ENCODE results near the gene SH2D2A.

Gene SH2D2A

GRCh38 chr1:156839426-156840109 is 22.9 kb upstream of the SH2D2A start:
- no peak for TF ChIP-seq CTCF (IDR thresholded peaks at IDR 0.05; ENCODE audit: control insufficient read depth, insufficient read depth, low read depth, low read length, missing control alignments)
- DNase-seq (ENCODE audit: low read depth): no peak
- H3K4me3 ChIP-seq (ENCODE audit: control insufficient read depth, low read depth, low read length): no peak overlapping the region

GRCh38 chr1:156838972-156839371 is 22.3 kb upstream of the SH2D2A start:
- DNase-seq (ENCODE audit: low read depth): no peak
- TF ChIP-seq CTCF (IDR thresholded peaks at IDR 0.05; ENCODE audit: control insufficient read depth, insufficient read depth, low read depth, low read length, missing control alignments): peak; percentile 91
- no peak overlapping the region for H3K4me3 ChIP-seq (ENCODE audit: control insufficient read depth, low read depth, low read length)

- no peak overlapping the region for H3K4me3 ChIP-seq (ENCODE audit: control insufficient read depth, low read depth, low read length)
- TF ChIP-seq CTCF (IDR thresholded peaks at IDR 0.05; ENCODE audit: control insufficient read depth, insufficient read depth, low read depth, low read length, missing control alignments): no peak
- DNase-seq (ENCODE audit: low read depth): no peak
Observed at GRCh38 chr1:156836892-156837291, 20.2 kb upstream of the SH2D2A start.

GRCh38 chr1:156836041-156836654 is 19.5 kb upstream of the SH2D2A start:
- TF ChIP-seq CTCF (IDR thresholded peaks at IDR 0.05; ENCODE audit: control insufficient read depth, insufficient read depth, low read depth, low read length, missing control alignments): no peak
- DNase-seq (ENCODE audit: low read depth): no peak
- no peak overlapping the region for H3K4me3 ChIP-seq (ENCODE audit: control insufficient read depth, low read depth, low read length)

- no peak for DNase-seq (ENCODE audit: low read depth)
- no peak for TF ChIP-seq CTCF (IDR thresholded peaks at IDR 0.05; ENCODE audit: control insufficient read depth, insufficient read depth, low read depth, low read length, missing control alignments)
- no peak overlapping the region for H3K4me3 ChIP-seq (ENCODE audit: control insufficient read depth, low read depth, low read length)
Observed at GRCh38 chr1:156834322-156834721, 17.7 kb upstream of the SH2D2A start.

- DNase-seq (ENCODE audit: low read depth): no peak
- no peak for TF ChIP-seq CTCF (IDR thresholded peaks at IDR 0.05; ENCODE audit: control insufficient read depth, insufficient read depth, low read depth, low read length, missing control alignments)
- H3K4me3 ChIP-seq (ENCODE audit: control insufficient read depth, low read depth, low read length): no peak overlapping the region
Observed at GRCh38 chr1:156833603-156834002, 17.0 kb upstream of the SH2D2A start.

Data from AG09309 (cell line).